Measurements from ENCODE around the gene MUC4.

DNA sequence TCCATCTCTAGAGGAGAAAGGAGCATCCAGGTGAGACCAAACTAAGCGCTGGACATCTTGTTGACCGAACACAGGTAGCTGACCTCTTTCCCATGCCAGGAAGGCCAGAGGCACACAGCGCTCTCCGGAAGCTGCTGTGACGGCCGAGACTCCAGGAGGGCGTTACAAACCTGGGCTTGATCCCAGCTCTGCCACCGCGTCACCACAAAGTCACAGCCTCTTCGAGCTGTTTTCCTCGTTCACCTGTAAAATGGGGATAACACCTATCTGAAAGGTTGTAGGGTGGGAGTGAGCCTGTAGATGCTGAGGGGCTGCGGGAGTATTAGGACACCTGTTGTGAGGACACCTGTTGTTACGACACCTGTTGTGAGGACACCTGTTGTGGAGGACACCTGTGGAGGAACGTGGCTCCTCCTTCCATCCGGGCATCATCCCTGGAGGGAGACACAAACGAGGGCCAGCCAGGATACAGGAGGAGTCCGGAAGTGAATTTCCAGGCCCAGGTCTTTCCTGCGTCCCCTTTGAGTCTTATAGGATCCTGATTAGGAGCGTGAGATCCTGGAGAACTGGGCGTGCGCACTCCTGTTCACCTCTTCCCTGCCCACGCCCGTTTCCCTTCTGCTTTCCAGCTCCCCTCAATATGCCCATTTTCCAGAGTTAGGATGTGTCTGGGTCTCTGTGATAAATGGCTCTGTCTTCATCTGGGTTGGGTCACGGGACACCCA lies 2.3 kb upstream of the MUC4 start:
- TF ChIP-seq, protein P1, sequence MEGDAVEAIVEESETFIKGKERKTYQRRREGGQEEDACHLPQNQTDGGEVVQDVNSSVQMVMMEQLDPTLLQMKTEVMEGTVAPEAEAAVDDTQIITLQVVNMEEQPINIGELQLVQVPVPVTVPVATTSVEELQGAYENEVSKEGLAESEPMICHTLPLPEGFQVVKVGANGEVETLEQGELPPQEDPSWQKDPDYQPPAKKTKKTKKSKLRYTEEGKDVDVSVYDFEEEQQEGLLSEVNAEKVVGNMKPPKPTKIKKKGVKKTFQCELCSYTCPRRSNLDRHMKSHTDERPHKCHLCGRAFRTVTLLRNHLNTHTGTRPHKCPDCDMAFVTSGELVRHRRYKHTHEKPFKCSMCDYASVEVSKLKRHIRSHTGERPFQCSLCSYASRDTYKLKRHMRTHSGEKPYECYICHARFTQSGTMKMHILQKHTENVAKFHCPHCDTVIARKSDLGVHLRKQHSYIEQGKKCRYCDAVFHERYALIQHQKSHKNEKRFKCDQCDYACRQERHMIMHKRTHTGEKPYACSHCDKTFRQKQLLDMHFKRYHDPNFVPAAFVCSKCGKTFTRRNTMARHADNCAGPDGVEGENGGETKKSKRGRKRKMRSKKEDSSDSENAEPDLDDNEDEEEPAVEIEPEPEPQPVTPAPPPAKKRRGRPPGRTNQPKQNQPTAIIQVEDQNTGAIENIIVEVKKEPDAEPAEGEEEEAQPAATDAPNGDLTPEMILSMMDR (IDR thresholded peaks at IDR 0.05), result no peak
- TF ChIP-seq POLR2A (IDR thresholded peaks at IDR 0.05), result no peak
- no peak for TF ChIP-seq EP300 (IDR thresholded peaks at IDR 0.05)
- no peak for TF ChIP-seq POLR2AphosphoS5 (IDR thresholded peaks at IDR 0.05)
